ENCODE measurements around the gene CTSA. TPM values are rescaled to one million over a fixed set of nuclear protein-coding genes. Genes with fewer than 3 reads are reported as not detected.
"Not testable (repeated sequence)": the region's sequence is repeated elsewhere in the genome, so short reads cannot be mapped to it uniquely, and the experiment has no call there.

CTSA gene
- total RNA-seq, 2 donors from 2014 or later = 121 to 200 TPM

DNA sequence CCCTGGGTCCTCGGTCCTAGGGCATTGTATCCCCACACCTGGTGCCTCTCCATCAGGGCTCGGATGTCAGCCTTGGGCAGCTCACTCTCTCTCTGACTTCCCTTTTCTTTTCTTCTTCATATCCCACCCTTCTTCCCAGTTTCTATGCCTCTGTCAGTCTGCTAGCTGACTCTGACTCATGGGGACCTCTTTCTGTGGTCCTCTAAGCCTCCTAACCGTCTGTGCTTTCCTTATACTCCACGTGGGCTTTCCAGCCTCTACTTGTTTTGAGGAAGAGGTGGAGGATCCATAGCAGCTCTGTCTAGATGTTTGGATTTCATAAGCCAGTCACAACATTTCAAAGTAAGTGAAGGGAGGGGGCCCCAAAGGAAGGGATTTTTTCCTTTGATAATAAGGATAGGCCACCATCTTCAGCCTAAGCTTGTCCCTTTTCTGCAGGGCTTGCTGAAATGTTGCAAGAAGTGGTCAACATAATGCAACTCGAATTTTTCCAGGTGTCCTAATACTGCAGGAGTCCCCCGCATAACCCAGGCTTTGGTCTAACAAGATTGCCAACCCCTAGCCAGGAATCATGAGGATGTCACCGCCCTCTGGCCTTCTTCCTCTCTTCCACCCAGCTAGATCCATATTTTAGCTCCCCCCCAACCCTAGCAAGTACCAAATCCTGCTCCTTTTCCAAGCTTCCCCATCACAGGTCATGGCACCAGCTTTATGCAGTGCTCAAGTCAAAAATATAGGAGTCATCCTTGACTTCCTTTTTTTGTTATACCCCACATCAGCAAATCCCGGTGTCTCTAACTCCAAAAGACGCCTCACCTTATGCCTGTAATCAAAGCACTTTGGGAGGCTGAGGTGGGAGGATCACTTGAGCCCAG, 29.6 kb downstream of the CTSA start:
- Mint-ChIP-seq H3K4me3 (no peak overlapping the region), H3K27me3 (peaks cover 38% of the 10 kb centered on the region), H3K4me1 (peaks cover 11% of the 10 kb centered on the region), H3K36me3 (ENCODE audit: low read depth) (peaks cover 5% of the 10 kb centered on the region), H3K27ac (no peak overlapping the region)
- H3K9me3 ChIP-seq (ENCODE audit: control insufficient read depth, low read length, poor library complexity, severe bottlenecking) = no peaks in the 10 kb centered on the region
- DNase-seq (no peak), ATAC-seq (no peak)

DNA sequence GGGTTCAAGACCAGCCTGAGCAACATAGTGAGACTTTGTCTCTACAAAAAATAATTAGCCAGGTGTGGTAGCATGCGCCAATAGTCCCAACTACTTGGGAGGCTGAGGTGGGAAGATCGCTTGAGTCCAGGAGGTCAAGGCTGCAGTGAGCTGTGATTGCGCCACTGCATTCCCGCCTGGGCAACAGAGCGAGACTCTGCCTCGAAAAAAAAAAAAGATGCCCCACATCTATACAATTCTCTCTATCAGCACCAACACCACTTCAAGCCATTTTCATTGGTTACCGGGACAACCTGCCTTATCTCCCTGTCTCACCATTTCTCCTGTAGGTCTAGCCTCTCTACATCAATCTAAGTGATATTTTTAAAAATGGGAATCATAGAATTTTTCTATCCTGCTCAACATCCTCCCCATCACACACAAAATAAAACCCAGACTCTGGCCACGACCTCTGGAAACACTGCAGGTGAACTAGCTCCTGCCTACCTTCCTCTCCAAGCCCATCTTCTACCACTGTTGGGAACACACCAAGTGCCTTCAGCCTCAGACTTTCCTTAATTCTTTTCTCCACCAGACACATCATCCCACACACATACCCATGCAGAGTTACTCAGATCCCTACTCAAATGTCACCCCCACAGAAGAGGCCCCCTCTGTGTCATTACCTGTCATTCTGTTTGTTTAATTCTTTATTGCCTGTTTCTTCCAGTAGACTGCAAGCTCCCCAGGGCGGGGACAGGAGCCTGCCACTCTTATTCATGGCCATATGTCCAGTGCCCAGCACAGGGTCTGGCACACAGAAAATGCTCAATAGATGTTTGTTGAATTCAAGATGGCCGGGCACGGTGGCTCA, 30.4 kb downstream of the CTSA start:
- Mint-ChIP-seq H3K27me3 (peaks cover 29% of the 10 kb centered on the region), H3K27ac (peak overlapping the region; percentile 66), H3K36me3 (ENCODE audit: low read depth) (peaks cover 5% of the 10 kb centered on the region), H3K4me1 (peaks cover 11% of the 10 kb centered on the region), H3K4me3 (no peak overlapping the region)
- ATAC-seq (no peak), DNase-seq (no peak)
- no peaks in the 10 kb centered on the region for H3K9me3 ChIP-seq (ENCODE audit: control insufficient read depth, low read length, poor library complexity, severe bottlenecking)

DNA sequence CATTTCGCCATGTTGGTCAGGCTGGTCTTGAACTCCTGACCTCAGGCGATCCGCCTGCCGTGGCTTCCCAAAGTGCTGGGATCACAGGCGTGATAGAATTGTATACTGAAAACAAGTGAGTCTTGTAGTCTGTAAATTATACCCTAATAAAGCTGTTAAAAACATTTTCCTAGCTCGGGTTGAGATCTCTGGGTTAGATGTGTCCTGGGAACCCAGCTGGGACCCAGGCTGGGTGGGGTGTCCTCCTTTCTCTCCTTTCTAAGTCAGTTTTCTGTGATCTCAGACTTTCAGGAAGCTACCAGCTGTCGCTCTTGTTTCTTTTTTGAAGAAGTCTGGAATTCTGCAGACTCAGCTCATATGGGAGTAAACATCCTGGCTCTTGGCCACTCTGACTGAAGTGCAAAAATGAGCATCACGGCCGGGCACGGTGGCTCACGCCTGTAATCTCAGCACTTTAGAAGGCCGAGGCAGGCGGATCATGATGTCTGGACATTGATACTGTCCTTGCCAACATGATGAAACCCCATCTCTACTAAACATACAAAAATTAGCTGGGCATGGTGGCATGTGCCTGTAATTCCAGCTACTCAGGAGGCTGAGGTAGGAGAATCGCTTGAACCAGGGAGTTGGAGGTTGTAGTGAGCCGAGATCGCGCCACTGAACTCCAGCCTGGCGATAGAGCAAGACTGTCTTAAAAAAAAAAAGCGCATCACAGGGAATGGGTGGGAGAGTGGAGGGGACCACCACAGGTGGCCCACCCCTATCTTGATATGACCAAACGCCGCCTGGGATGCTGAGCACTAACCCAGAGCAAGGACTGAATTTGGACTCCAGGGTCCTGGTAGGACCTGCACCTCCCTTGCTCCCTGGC, 33.5 kb downstream of the CTSA start:
- no peaks in the 10 kb centered on the region for H3K9me3 ChIP-seq (ENCODE audit: control insufficient read depth, low read length, poor library complexity, severe bottlenecking)
- no peak overlapping the region for H3K4me3 Mint-ChIP-seq
- no peak overlapping the region for H3K27ac Mint-ChIP-seq
- peaks cover 16% of the 10 kb centered on the region for H3K4me1 Mint-ChIP-seq
- peaks cover 23% of the 10 kb centered on the region for H3K27me3 Mint-ChIP-seq
- ATAC-seq (no peak), DNase-seq (no peak)
- H3K36me3 Mint-ChIP-seq (ENCODE audit: low read depth) = peaks cover 5% of the 10 kb centered on the region

DNA sequence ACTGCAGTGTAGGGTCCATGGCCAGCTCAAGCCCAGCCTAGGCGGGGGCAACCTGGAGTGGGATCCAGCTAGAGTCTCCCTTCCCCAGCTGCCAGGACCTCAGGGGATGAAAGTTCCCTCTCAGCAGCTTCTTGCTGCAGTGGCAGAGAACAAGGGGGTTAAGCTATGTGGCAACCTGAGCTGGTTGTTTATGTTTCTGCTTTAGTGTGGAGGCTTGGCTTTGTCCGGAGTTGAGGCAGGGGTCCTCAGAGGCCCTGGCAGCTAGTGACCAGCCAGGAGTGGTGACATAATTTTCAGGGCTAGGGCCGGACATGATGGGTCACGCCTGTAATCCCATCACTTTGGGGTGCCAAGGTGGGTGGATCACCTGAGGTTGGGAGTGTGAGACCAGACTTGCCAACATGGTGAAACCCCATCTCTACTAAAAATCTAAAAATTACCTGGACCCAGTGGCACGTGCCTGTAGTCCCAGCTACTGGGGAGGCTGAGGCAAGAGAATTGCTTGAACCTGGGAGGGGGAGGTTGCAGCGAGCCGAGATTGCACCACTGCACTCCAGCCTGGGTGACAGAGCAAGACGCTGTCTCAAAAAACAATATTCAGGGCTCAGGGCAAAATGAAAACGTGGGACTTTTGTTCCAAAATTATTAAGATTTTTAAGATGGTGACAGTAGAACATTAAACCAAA, 34.8 kb downstream of the CTSA start:
- no peak overlapping the region for H3K4me3 Mint-ChIP-seq
- H3K9me3 ChIP-seq (ENCODE audit: control insufficient read depth, low read length, poor library complexity, severe bottlenecking) = no peaks in the 10 kb centered on the region
- H3K27ac Mint-ChIP-seq = no peak overlapping the region
- H3K27me3 Mint-ChIP-seq = peaks cover 12% of the 10 kb centered on the region
- ATAC-seq (no peak), DNase-seq (no peak)
- peaks cover 2% of the 10 kb centered on the region for H3K36me3 Mint-ChIP-seq (ENCODE audit: low read depth)
- peaks cover 15% of the 10 kb centered on the region for H3K4me1 Mint-ChIP-seq

DNA sequence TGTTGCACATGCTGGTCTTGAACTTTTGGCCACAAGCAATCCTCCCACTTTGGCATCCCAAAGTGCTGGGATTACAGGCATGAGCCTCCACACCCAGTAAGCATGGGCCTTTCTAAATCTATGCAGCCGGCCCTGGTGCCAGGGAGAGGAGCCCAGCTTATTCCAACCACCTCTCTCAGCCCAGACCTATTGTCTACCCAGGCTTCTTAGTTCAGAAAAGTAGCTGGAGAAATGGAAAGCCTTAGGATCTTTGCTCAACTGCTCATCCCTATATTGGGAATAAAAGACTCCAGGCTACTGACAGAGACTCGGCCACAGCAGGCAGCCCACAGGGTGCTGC, 35.6 kb downstream of the CTSA start:
- ATAC-seq = no peak
- peaks cover 1% of the 10 kb centered on the region for H3K36me3 Mint-ChIP-seq (ENCODE audit: low read depth)
- no peak overlapping the region for H3K27ac Mint-ChIP-seq
- H3K4me1 Mint-ChIP-seq = peaks cover 13% of the 10 kb centered on the region
- H3K9me3 ChIP-seq (ENCODE audit: control insufficient read depth, low read length, poor library complexity, severe bottlenecking) = no peaks in the 10 kb centered on the region
- H3K27me3 Mint-ChIP-seq = peaks cover 5% of the 10 kb centered on the region
- H3K4me3 Mint-ChIP-seq = no peak overlapping the region
- no peak for DNase-seq

DNA sequence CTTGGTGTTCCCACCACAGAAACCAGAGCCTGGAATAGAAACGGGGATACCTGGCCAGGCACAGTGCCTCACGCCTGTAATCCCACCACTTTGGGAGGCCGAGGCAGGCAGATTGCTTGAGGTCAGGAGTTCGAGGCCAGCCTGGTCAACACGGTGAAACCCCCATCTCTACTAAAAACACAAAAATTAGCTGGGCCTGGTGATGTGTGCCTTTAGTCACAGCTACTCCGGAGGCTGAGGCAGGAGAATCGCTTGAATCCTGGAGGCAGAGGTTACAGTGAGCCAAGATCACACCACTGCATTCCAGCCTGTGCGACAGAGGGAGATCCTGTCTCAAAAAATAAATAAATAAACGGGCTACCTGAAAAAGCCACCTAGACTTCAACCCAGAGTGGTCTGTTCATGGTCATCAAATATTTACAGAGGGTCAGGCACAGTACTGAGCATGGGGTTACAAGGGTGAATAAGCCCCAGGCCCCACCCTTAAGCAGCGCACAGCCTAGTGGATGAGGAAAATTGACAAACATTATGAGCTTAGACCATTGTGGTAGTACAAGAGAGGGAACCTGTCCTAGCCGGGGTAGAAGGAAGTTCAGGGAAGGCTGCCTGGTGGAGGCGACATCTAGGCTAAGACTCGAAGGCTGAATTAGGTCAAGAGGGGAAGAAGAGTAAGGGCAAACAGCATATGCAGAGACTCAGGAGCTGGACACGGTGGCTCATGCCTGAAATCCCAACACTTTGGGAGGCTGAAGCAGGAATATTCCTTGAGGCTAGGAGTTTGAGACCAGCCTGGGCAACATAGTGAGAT, 36.1 kb downstream of the CTSA start:
- no peak overlapping the region for H3K4me3 Mint-ChIP-seq
- H3K36me3 Mint-ChIP-seq (ENCODE audit: low read depth) = no peaks in the 10 kb centered on the region
- no peaks in the 10 kb centered on the region for H3K9me3 ChIP-seq (ENCODE audit: control insufficient read depth, low read length, poor library complexity, severe bottlenecking)
- ATAC-seq (no peak), DNase-seq (no peak)
- peaks cover 11% of the 10 kb centered on the region for H3K4me1 Mint-ChIP-seq
- no peak overlapping the region for H3K27ac Mint-ChIP-seq
- no peaks in the 10 kb centered on the region for H3K27me3 Mint-ChIP-seq

DNA sequence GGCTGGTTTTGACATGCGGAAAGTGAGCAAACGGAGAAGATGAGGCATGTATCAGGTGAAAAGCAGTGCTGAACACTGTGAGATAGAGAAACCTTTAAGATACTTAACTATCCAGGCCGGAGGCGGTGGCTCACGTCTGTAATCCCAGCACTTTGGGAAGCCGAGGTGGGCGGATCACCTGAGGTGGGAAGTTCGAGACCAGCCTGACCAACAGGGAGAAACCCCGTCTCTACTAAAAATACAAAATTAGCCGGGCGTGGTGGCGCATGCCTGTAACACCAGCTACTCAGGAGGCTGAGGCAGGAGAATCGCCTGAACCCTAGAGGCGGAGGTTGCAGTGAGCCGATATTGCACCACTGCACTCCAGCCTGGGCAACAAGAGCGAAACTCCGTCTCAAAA, 40.5 kb downstream of the CTSA start:
- ATAC-seq; H3K36me3 Mint-ChIP-seq (ENCODE audit: low read depth); H3K27ac Mint-ChIP-seq; H3K27me3 Mint-ChIP-seq; DNase-seq; H3K9me3 ChIP-seq (ENCODE audit: control insufficient read depth, low read length, poor library complexity, severe bottlenecking); H3K4me3 Mint-ChIP-seq: not testable (repeated sequence)
- H3K4me1 Mint-ChIP-seq = peaks cover 13% of the 10 kb centered on the region

DNA sequence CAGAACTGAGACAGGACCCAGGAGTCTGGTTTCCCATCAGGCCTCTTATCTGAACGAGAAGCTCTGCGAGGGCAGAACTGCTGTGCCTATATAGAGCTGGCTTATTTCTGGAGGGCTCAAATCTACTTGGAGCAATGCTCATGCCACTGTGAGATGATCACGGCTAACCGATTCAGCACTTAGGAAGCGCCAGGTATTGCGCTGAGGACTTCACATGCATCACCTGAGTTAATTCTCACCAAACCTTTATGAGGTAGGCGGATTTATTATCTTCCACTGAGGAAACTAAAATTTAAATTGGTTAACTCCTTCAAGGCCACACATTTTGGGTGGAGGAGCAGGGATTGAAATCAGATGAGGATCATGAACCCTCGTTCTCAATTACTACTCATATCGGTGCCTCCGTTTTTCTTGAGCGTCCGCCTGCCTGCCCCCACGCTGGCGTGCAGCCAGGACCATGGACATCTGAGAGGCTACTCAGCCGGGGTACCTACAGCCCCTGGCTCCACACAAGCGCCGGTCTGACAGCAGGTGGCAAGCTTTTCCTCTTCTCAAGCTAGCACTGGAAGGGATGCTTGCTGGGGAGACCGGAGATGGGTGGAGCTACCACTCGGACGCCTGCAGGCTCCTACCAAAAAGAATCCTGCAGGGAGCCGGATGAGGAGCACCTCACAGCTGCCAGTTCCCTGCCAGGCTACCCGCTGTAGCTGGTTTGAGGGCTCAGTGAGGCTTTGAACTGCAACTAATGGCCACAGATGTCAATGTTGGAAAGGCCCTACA, 42.3 kb downstream of the CTSA start:
- Mint-ChIP-seq H3K36me3 (ENCODE audit: low read depth) (peaks cover 4% of the 10 kb centered on the region), H3K4me1 (peaks cover 21% of the 10 kb centered on the region), H3K27ac (peak overlapping the region; percentile 97), H3K4me3 (peak overlapping the region; percentile 97), H3K27me3 (no peaks in the 10 kb centered on the region)
- DNase-seq (peak; percentile 32 to 43 (median 37)), ATAC-seq (no peak)
- no peaks in the 10 kb centered on the region for H3K9me3 ChIP-seq (ENCODE audit: control insufficient read depth, low read length, poor library complexity, severe bottlenecking)

DNA sequence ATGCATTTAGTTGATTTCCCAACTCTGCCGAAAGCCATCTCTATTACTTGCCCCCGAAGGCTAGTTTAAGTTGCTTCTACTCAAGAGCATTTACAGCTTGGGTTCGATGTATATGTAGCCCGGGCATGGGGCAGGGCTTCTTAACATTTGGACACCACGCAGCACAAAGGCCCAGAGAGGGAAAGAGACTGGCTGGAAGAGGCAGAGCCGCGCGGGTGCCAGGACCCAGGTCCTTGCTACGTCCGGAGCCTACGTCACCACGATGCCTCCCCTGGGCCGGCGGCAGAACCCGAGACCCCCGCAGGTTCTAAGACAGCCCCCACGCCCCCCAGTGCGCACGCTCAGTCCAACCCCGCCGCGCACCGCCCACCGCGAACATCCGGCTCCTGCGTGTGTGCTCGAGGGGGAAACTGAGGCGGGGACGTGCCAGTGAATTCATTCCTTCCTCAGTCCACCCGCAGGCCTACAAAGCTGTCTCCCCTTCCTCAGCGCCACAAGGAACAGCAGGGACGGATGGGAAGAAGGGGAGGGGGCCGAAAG, 43.0 kb downstream of the CTSA start:
- peak; percentile 2 for ATAC-seq
- peak in 2 of 3 donors; percentile 26 to 48 for DNase-seq

DNA sequence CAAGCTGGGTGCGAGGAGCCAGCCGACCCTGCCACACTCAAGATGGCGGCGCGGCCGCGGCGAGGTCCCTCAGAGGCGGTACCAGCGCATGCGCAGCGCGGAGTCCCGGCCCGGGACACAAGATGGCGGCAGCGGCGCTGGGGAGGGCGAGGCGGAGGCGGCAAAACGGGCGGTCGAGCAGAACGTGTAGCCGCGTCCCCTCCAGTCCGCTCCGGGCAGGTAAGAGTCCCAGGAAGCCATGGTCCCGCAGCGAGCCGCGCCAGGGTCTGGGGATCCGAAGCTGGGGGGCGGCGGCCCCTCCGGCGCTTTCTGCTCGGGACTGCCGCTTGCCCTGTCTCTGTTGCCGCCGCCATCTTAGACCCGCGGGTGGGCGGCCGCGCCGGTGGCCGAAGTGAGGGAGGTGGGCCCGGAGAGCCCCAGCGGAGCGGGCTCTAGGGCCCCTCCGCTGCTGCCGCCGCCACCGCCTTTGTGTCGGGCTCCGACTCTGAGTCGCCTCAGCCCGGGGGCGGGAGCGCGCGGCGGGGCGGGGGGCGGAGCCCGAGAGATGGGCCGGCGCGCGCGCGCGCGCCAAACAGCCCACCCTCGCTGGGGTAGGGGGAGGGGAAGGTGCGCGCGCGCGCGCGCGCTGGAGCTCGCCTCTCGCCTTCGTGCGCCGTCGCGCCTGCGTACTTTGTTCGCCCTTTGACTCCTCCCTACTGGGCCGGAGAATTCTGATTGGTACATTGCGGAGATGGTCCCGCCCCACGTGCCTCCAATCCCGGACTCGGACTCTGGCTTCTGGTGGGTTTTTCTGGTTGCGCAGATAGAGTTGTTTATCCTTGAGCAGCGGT, 43.7 kb downstream of the CTSA start, which contains the start of gene PCIF1:
Gene PCIF1 (plus strand): TSS at position 98 of the 830 bp plus-strand sequence. CDS start 4,317 bp downstream, outside the sequence.
- Mint-ChIP-seq H3K4me1 (peaks cover 27% of the 10 kb centered on the region), H3K4me3 (peak within 1 kb of the TSS; percentile 97), H3K36me3 (ENCODE audit: low read depth) (peaks cover 8% of the 10 kb centered on the region), H3K27ac (peak within 1 kb of the TSS; percentile 97), H3K27me3 (no peaks in the 10 kb centered on the region)
- ATAC-seq (peak; percentile 83), DNase-seq (peak; percentile 97 to 98 (median 98))
- H3K9me3 ChIP-seq (ENCODE audit: control insufficient read depth, low read length, poor library complexity, severe bottlenecking) = no peaks in the 10 kb centered on the region

More for the DNA sequence above, 43.0 kb downstream of the CTSA start:
- Mint-ChIP-seq H3K36me3 (ENCODE audit: low read depth) (peaks cover 4% of the 10 kb centered on the region), H3K4me1 (peaks cover 24% of the 10 kb centered on the region), H3K4me3 (peak overlapping the region; percentile 97), H3K27me3 (no peaks in the 10 kb centered on the region), H3K27ac (peak overlapping the region; percentile 97)
- H3K9me3 ChIP-seq (ENCODE audit: control insufficient read depth, low read length, poor library complexity, severe bottlenecking) = no peaks in the 10 kb centered on the region

Data from T-helper 17 cell (primary cell).